ENCODE data around the gene MARCHF3.

DNA sequence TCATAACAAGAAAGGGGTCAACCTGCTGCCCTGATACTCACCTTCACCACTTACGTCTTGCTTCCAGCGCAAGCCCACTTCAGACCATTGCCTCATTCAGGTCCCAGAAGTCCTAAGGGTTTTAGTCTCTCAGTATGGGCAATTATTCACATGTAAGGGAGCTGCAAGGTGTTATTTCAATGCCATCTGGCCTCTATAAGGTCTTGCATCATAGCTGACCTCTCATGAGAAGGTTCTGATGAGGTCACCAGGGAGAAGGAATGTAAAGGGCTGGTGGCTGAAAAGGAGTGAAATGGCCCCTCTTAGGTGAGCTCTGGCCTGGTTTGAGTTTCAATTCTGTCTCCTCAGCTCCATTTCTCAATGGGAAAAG lies 1.5 kb upstream of the MARCHF3 start:
- TF ChIP-seq, protein P1, sequence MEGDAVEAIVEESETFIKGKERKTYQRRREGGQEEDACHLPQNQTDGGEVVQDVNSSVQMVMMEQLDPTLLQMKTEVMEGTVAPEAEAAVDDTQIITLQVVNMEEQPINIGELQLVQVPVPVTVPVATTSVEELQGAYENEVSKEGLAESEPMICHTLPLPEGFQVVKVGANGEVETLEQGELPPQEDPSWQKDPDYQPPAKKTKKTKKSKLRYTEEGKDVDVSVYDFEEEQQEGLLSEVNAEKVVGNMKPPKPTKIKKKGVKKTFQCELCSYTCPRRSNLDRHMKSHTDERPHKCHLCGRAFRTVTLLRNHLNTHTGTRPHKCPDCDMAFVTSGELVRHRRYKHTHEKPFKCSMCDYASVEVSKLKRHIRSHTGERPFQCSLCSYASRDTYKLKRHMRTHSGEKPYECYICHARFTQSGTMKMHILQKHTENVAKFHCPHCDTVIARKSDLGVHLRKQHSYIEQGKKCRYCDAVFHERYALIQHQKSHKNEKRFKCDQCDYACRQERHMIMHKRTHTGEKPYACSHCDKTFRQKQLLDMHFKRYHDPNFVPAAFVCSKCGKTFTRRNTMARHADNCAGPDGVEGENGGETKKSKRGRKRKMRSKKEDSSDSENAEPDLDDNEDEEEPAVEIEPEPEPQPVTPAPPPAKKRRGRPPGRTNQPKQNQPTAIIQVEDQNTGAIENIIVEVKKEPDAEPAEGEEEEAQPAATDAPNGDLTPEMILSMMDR (IDR thresholded peaks at IDR 0.05): no peak
- TF ChIP-seq POLR2A (IDR thresholded peaks at IDR 0.05): no peak
